Superior temporal gyrus (tissue), 1 donor: Measurements from ENCODE around the gene OR4D9.
"Not testable (repeated sequence)": the region's sequence is repeated elsewhere in the genome, so short reads cannot be mapped to it uniquely, and the experiment has no call there.

ENCODE experiments used
- DNase-seq: peaks from one replicate; pipeline ENCODE4 v3.0.0-alpha.2; 2016; ENCODE audit errors: extremely low spot score

Gene OR4D9

GRCh38 chr11:59510941-59511589 lies at the start of gene OR4D9:
TSS of gene OR4D9 (plus strand) at chr11:59511539. CDS start at chr11:59514913, 3,374 bp downstream.
- no peak for DNase-seq

DNA sequence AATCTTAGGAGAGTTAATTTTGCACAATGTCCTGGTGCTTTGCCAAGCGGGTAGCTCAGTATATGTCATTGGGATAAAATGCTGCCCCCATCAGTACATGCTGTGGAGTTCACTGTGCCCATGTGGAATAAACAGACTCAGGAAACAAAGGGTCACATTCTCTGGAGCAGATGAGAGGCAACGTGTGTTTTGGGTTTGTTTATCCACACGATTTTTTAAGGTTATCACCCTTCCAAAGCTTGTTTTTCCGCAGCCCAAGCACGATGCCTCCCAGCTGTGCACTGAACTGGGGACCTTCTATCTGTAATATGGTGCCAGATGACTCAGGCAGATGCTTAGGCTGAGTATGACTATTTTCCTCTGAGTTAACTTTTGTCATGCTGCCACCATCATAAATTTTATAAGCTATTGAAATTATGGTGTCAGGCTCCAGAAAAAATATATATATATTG lies 48.1 kb upstream of the OR4D9 start:
- DNase-seq, result no peak

GRCh38 chr11:59473015-59473414 lies 38.3 kb upstream of the OR4D9 start, which contains the start of gene OR4D10:
TSS of gene OR4D10 (plus strand) at chr11:59473315. CDS start at chr11:59477430, 4,115 bp downstream.
- DNase-seq, result no peak

GRCh38 chr11:59475176-59475575 lies 36.2 kb upstream of the OR4D9 start:
- no peak for DNase-seq

GRCh38 chr11:59479906-59480305 lies 31.4 kb upstream of the OR4D9 start:
- DNase-seq, result no peak

DNA sequence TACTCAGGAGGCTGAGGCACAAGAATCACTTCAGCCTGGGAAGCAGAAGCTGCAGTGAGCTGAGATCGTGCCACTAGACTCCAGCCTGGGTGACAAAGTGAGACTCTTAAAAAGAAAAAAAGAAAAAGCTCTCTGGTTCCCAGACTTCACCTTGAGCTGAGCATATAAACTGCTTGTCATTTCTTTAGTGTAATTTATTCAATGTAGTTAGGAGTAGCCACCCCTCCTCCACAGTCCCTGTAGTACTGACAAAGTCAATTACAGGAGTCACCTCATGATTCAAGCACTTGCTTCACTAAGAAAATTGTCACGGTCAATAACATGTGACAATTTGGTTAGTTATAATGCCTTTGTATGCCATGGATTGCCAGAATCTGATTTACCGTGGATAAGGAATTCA lies 31.0 kb upstream of the OR4D9 start:
- no peak for DNase-seq

DNA sequence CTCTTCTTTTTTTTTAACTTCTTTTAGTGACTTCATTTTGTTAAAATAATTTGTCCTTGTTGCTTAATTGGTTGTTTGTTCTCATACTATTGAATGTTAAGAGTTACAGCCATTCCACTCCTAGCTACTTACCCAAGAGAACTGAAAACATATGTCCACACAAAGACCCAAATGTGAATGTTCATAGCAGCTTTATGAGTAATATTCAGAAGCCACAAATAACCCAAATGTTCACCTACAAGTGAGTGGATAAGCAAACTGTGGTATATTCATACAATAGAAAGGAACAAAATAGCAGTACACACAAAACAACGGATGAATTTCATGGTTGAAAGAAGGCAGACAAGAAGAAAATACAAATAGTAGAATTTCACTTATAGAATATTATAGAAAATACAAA lies 9.4 kb upstream of the OR4D9 start:
- no peak for DNase-seq

DNA sequence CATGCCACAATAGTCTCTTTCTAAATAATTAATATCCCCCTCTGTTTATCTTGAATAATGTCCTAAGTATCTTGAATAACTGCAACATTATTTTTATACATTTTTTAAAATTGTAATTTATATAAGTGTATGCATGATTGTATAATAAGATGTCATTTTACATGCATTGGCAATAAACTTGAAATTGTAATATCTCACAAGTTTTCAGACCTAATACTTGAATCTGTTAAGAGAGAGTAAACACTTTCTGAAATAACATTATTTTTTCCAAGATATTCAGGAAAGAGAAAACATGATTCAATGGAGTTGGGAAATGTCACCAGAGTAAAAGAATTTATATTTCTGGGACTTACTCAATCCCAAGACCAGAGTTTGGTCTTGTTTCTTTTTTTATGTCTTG lies 8.1 kb upstream of the OR4D9 start, which contains the start of gene OR4D11:
TSS of gene OR4D11 (plus strand) at position 301 of the 400 bp plus-strand sequence. CDS start at position 301, 0 bp downstream.
- DNase-seq, result no peak

DNA sequence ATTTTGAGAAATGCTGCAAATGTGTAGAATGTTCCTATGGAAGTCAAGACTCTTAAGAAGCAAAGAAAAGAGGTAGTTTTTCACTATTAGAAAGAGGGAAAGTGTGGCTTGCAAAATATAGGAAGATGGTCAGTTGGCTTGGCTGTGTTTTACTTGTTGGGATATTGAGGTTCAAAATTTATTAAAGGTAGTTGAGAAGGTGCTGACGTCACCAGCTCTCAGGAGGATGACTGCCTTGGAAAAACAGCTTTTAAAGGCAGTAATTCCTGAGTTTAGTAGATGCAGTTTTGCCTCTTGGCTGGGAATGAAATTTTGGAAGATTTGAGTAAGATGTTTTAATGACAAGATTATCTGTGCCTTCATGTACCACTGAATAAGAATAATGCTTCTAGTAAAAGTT lies 336 bp downstream of the OR4D9 start:
- no peak for DNase-seq

- not testable (repeated sequence) for DNase-seq
These were observed 8.8 kb downstream of the OR4D9 start for GRCh38 chr11:59520139-59520538.

DNA sequence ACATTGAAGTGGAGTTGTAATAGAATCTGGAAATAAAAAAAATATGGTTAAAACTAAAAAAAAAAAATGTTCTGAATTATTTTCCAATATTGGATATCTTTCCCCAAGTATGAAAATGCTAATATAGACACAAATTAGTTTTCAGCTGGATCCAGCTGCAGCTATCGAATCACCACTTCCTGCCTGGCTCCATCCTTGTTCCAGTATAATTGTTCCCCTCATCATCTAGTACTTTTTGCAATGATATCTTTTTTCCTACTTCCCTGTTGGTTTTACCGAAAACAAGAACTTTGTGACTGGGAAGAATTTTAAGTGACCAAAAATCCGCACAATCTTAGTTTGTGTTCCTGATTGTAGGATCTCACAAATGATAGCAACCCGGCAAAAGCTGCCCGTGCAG lies 9.4 kb downstream of the OR4D9 start:
- DNase-seq, result no peak

- no peak for DNase-seq
These were observed 12.2 kb downstream of the OR4D9 start for GRCh38 chr11:59523541-59523940.

DNA sequence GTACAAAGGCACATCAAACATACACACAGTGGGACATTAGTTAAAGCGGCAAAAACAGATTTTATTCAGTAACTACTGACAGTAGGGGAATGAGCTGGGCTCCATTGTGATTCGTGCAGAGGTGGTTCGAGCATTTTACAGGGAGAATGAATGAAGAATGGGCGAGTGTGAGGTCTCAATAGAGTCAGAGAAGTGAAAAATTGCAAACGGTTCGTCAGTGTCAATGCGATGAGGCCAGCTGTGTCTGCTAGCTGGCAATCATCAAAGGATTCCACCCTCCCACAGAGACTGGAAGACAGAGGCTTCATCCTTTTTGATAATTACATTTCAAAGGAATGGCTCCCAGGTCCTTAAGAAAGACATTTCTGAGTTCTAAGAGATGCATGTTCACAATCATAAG lies 17.4 kb downstream of the OR4D9 start:
- no peak for DNase-seq

GRCh38 chr11:59532620-59533019 lies 21.3 kb downstream of the OR4D9 start:
- no peak for DNase-seq

DNA sequence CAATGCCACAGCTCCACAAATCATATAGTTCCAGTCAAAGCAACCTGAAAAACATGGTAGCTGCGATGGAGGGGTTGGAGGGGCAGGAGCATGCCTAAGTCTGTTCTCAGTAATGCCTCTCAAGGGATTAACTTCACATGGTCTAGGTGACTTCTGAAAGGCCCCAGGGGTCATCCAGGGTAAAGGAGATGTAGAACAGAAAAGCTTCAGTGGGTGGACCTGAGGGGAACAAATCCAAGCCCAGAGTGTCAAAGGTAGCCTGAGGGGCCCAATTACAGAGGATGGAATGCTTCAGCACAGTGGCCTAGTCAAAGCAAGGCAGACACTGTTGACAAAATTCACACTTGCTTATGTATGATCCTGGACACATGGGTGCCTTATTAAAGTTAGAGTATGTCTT lies 23.3 kb downstream of the OR4D9 start:
- no peak for DNase-seq

- DNase-seq, result no peak
These were observed 30.9 kb downstream of the OR4D9 start for GRCh38 chr11:59542142-59542810.

DNA sequence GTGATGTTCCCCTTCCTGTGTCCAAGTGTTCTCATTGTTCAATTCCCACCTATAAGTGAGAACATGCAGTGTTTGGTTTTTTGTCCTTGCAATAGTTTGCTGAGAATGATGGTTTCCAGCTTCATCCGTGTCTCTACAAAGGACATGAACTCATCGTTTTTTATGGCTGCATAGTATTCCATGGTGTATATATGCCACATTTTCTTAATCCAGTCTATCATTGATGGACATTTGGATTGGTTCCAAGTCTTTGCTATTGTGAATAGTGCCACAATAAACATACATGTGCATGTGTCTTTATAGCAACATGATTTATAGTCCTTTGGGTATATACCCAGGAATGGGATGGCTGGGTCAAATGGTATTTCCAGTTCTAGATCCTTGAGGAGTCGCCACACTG lies 32.4 kb downstream of the OR4D9 start:
- not testable (repeated sequence) for DNase-seq

DNA sequence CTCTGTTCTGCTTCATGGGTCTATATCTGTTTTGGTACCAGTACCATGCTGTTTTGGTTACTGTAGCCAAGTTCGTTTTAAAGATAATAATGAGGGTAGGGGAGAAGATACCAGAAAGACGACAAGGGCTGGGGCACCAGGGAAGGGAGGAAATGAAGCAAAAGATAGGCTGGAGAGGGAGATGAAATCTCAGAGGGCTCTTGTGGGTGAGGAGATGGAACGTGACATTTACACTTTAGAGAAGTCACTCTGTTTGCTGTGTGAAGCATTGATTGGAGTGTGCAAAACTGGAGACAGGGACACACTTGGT lies 33.5 kb downstream of the OR4D9 start:
- DNase-seq, result no peak

- DNase-seq, result no peak
These were observed 34.1 kb downstream of the OR4D9 start for GRCh38 chr11:59545179-59546020.

GRCh38 chr11:59547605-59548308 lies 36.4 kb downstream of the OR4D9 start:
- DNase-seq, result not testable (repeated sequence)

DNA sequence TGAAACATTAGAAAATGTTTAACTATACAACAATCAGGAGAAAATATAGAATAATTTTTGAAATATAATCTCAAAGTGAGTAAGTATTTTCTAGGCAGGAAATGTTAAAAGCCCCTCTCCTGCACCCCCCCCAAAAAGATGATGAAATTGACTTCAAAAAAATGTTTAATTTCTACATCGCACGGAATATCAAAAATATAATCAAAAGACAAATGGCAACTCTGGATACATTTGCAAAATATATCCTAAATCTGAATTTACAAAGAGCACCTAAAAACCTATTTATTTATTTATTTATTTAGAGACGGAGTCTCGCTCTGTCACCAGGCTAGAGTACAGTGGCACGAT lies 36.9 kb downstream of the OR4D9 start:
- DNase-seq, result no peak

DNA sequence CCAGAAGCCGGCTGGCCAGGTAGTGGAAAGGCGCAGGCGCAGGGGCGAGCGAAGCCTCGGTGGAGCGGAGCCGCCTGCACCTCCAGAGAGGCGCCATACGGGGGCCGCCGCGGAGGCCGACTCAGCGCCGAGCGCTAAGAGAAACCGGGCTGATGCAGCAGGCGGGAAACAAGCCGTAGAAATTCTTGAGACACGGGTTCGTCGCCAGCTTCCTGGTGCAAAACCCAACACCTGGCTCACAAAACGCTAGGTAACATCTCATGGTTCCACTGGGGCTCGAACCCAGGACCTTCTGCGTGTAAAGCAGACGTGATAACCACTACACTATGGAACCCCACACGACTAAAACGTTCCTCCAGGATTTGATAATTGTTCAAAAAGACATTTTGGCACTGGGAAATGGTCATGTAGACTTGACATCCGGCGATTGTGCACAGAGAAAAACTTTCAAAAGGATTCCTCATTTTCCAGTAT lies 39.1 kb downstream of the OR4D9 start:
- peak; percentile 90 for DNase-seq
